OCI-LY3 (cell line): ENCODE results near the gene YPEL5.

Source experiments
- H2AFZ ChIP-seq: fragments of 200-600, 300-600 bp; shearing (Covaris generic); 2 replicates; pipeline ENCODE4 v1.6.0; 2014; ENCODE audit warnings: antibody characterized with exemption, low read depth, low read length
- H3K27ac ChIP-seq: fragments of 200-600, 300-600 bp; sonication (generic); 2 replicates; pipeline ENCODE4 v1.5.1; 2014; ENCODE audit warnings: mild to moderate bottlenecking, low read length, moderate library complexity, mixed read lengths
- H3K27me3 ChIP-seq: fragments of 200-600, 300-600 bp; sonication (generic); 2 replicates; pipeline ENCODE4 v1.6.1; 2014; ENCODE audit warnings: low read depth, low read length, mixed read lengths
- H3K36me3 ChIP-seq: fragments of 200-600, 300-600 bp; sonication (generic); replicated peaks from 2 replicates; pipeline ENCODE3; 2014; ENCODE audit warnings: low read depth, low read length, mixed read lengths
- H3K4me1 ChIP-seq: fragments of 300-600, 200-600 bp; sonication (generic); 2 replicates; pipeline ENCODE4 v1.6.1; 2014; ENCODE audit warnings: low read length, mixed read lengths
- H3K4me2 ChIP-seq: fragments of 200-600, 300-600 bp; sonication (generic); 2 replicates; pipeline ENCODE4 v1.6.1; 2014; ENCODE audit warnings: low read length, mixed read lengths
- H3K4me3 ChIP-seq: fragments of 300-600, 200-600 bp; sonication (generic); 2 replicates; pipeline ENCODE4 v1.5.1; 2014; ENCODE audit warnings: antibody characterized with exemption, mild to moderate bottlenecking, low read length, moderate library complexity
- H3K79me2 ChIP-seq: fragments of 300-600, 200-600 bp; shearing (Covaris generic); 2 replicates; pipeline ENCODE4 v1.6.1; 2014; ENCODE audit warnings: mild to moderate bottlenecking, low read length, mixed read lengths
- H3K9ac ChIP-seq: fragments of 300-600, 200-600 bp; shearing (Covaris generic); 2 replicates; pipeline ENCODE4 v1.6.0; 2014; ENCODE audit warnings: mild to moderate bottlenecking, low read length, moderate library complexity
- H3K9me3 ChIP-seq: fragments of 200-600, 300-600 bp; shearing (Covaris generic); 2 replicates; pipeline ENCODE4 v1.6.1; 2014; ENCODE audit warnings: low read length, mixed read lengths; ENCODE audit not compliant: insufficient read depth
- H4K20me1 ChIP-seq: fragments of 200-600, 300-600 bp; sonication (generic); 2 replicates; pipeline ENCODE4 v1.6.1; 2016; ENCODE audit warnings: low read length, mixed read lengths; ENCODE audit not compliant: insufficient read depth
- CTCF ChIP-seq: fragments of 200-600, 300-600 bp; sonication (generic); IDR thresholded peaks from 2 replicates; pipeline ENCODE4 v1.5.1; 2014; ENCODE audit warnings: antibody characterized with exemption, low read length, low read depth
- EZH2phosphoT487 ChIP-seq: fragments of 200-600 bp; shearing (Covaris generic); IDR thresholded peaks from 2 replicates; pipeline ENCODE4 v1.6.1; 2018; ENCODE audit warnings: antibody characterized with exemption, mixed run types, low read depth

Gene YPEL5

GRCh38 chr2:30184035-30184434, 37.2 kb downstream of the YPEL5 start:
- no peaks in the 10 kb centered on the region for H4K20me1 ChIP-seq
- H3K9ac ChIP-seq: no peak overlapping the region
- no peak overlapping the region for H2AFZ ChIP-seq
- H3K79me2 ChIP-seq: no peaks in the 10 kb centered on the region
- no peaks in the 10 kb centered on the region for H3K9me3 ChIP-seq
- H3K27me3 ChIP-seq: peaks cover 20% of the 10 kb centered on the region
- H3K4me2 ChIP-seq: no peak overlapping the region
- no peaks in the 10 kb centered on the region for H3K36me3 ChIP-seq
- no peak for TF ChIP-seq CTCF
- no peak for TF ChIP-seq EZH2phosphoT487
- H3K4me3 ChIP-seq: no peak overlapping the region
- H3K4me1 ChIP-seq: peaks cover 6% of the 10 kb centered on the region
- H3K27ac ChIP-seq: no peak overlapping the region

GRCh38 chr2:30185178-30185577, 38.4 kb downstream of the YPEL5 start:
- H3K27ac ChIP-seq: no peak overlapping the region
- no peaks in the 10 kb centered on the region for H3K36me3 ChIP-seq
- H3K4me1 ChIP-seq: peaks cover 6% of the 10 kb centered on the region
- no peak overlapping the region for H3K4me2 ChIP-seq
- no peak overlapping the region for H2AFZ ChIP-seq
- H3K27me3 ChIP-seq: peaks cover 15% of the 10 kb centered on the region
- TF ChIP-seq EZH2phosphoT487 (no peak), CTCF (no peak)
- H3K9ac ChIP-seq: no peak overlapping the region
- no peaks in the 10 kb centered on the region for H3K9me3 ChIP-seq
- no peaks in the 10 kb centered on the region for H3K79me2 ChIP-seq
- H3K4me3 ChIP-seq: no peak overlapping the region
- no peaks in the 10 kb centered on the region for H4K20me1 ChIP-seq

DNA sequence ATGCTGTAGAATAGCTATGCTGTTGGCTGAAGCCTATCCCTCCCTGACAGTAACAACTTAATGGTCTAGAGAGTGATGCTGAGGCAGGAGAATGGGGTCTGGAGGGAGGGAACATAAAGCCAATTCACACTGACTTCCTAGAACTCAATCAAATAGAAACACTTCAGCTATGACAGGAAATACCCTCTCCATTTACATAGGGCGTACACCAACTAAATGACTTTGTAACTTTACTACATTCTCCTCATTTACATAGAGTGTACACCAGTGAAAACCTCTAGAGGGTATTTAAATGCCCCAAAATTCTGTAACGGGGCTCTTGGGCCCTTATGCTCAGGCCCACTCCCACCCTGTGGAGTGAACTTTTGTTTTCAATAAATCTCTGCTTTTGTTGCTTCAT, 41.5 kb downstream of the YPEL5 start:
- Histone ChIP-seq H3K4me3 (no peak overlapping the region), H3K27ac (no peak overlapping the region), H3K4me1 (peaks cover 12% of the 10 kb centered on the region), H3K9ac (no peak overlapping the region), H3K9me3 (no peaks in the 10 kb centered on the region), H3K27me3 (peaks cover 18% of the 10 kb centered on the region), H3K4me2 (no peak overlapping the region), H4K20me1 (no peaks in the 10 kb centered on the region), H2AFZ (no peak overlapping the region), H3K79me2 (no peaks in the 10 kb centered on the region), H3K36me3 (no peaks in the 10 kb centered on the region)
- no peak for TF ChIP-seq EZH2phosphoT487
- no peak for TF ChIP-seq CTCF

GRCh38 chr2:30190637-30191036, 43.8 kb downstream of the YPEL5 start:
- Histone ChIP-seq H3K4me1 (peaks cover 12% of the 10 kb centered on the region), H3K79me2 (no peaks in the 10 kb centered on the region), H4K20me1 (no peaks in the 10 kb centered on the region), H3K27me3 (peaks cover 13% of the 10 kb centered on the region; the same call in 1 of the 2 replicates), H3K27ac (no peak overlapping the region), H3K36me3 (no peaks in the 10 kb centered on the region), H3K9me3 (no peaks in the 10 kb centered on the region), H2AFZ (no peak overlapping the region), H3K4me2 (no peak overlapping the region), H3K9ac (no peak overlapping the region), H3K4me3 (no peak overlapping the region)
- TF ChIP-seq EZH2phosphoT487 (no peak), CTCF (no peak)
